Measurements from ENCODE around the gene TMEM247.

Gene TMEM247

DNA sequence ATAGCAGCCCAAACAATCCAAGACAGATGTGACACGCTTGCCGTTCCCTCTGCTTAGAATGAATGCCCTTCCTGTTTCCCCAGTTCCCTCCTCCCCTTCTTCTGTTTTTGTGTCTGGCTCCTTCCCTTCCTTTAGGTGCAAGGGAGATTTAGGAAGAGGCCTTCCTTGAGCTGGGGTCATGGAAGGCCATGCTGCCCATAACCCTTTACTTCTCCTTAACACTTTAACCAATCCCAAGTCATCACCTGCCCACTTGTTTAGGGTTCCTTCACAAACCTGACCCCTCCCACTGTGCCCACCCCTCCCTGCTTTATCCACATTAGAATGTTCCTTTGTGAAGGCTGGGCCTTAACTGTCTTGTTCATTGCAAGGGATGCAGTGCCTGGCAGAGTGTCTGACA lies 24.9 kb downstream of the TMEM247 start:
- peaks cover 16% of the 10 kb centered on the region for H3K4me1 ChIP-seq (ENCODE audit: control insufficient read depth, low read length)
- TF ChIP-seq EZH2phosphoT487 (IDR thresholded peaks at IDR 0.05; ENCODE audit: borderline replicate concordance, low read length), result no peak
- TF ChIP-seq, protein P1, sequence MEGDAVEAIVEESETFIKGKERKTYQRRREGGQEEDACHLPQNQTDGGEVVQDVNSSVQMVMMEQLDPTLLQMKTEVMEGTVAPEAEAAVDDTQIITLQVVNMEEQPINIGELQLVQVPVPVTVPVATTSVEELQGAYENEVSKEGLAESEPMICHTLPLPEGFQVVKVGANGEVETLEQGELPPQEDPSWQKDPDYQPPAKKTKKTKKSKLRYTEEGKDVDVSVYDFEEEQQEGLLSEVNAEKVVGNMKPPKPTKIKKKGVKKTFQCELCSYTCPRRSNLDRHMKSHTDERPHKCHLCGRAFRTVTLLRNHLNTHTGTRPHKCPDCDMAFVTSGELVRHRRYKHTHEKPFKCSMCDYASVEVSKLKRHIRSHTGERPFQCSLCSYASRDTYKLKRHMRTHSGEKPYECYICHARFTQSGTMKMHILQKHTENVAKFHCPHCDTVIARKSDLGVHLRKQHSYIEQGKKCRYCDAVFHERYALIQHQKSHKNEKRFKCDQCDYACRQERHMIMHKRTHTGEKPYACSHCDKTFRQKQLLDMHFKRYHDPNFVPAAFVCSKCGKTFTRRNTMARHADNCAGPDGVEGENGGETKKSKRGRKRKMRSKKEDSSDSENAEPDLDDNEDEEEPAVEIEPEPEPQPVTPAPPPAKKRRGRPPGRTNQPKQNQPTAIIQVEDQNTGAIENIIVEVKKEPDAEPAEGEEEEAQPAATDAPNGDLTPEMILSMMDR (IDR thresholded peaks at IDR 0.05; ENCODE audit: low read depth, low read length, poor library complexity, severe bottlenecking), result no peak
- H4K20me1 ChIP-seq (ENCODE audit: control insufficient read depth, insufficient read depth, low read depth, low read length), result no peaks in the 10 kb centered on the region
- H3F3A ChIP-seq (ENCODE audit: control insufficient read depth, insufficient read depth), result no peaks in the 10 kb centered on the region
- peaks cover 3% of the 10 kb centered on the region; the same call in 1 of the 2 replicates for H3K27me3 ChIP-seq (ENCODE audit: control insufficient read depth, low read length)
- no peak overlapping the region for H3K4me2 ChIP-seq (ENCODE audit: low read length)
- no peak overlapping the region for H3K4me3 ChIP-seq (ENCODE audit: low read length)
- no peaks in the 10 kb centered on the region for H3K9me3 ChIP-seq (ENCODE audit: control insufficient read depth, insufficient read depth, low read length)
- H3K79me2 ChIP-seq (ENCODE audit: control insufficient read depth, low read length), result no peaks in the 10 kb centered on the region
- no peak overlapping the region for H3K27ac ChIP-seq (ENCODE audit: low read depth, low read length)
- no peaks in the 10 kb centered on the region for H3K36me3 ChIP-seq (ENCODE audit: control insufficient read depth, low read length)
- H3K9me2 ChIP-seq (replicated peaks; ENCODE audit: control insufficient read depth, low read length), result no peaks in the 10 kb centered on the region

DNA sequence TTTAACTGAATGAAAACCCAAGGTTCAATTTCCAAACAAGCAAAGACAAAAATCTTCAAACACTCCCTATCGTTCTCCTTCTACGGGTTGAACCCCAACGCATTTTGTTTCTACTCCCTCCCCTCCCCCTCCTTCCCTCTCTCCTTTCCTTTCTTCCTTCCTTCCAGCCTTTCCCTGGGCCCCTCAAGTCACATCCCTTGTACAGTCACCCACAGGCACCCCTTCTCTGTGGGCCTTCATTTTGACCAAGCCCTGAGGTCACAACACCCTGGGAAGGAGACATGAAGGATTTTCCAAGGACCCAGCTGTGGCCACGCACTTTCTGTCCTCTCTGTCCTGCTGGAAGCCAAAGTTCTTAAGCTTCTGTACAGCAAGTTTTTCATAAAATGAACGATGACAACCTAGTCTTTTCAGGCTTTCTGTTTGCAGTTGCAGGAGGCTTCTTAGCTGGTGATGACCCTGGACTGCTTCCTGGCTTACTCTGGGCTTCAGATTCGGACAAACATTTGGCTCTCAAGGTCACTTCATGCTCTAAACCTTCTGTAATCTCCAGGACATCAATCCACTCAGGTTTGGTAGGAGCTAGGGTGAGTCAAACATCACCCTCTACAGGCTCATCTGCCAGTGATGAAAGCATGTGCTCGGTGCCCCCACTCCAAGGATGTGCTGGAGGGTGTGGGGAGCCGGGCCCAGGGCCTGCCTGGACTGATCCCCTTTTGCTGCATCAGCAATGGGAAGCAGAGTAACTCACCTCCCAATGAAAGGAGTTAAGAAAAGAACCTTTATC lies 25.5 kb downstream of the TMEM247 start:
- Histone ChIP-seq H3K27ac (ENCODE audit: low read depth, low read length) (no peak overlapping the region), H3K79me2 (ENCODE audit: control insufficient read depth, low read length) (no peaks in the 10 kb centered on the region), H3F3A (ENCODE audit: control insufficient read depth, insufficient read depth) (no peaks in the 10 kb centered on the region), H3K36me3 (ENCODE audit: control insufficient read depth, low read length) (no peaks in the 10 kb centered on the region), H3K9me2 (replicated peaks; ENCODE audit: control insufficient read depth, low read length) (no peaks in the 10 kb centered on the region), H3K9me3 (ENCODE audit: control insufficient read depth, insufficient read depth, low read length) (no peaks in the 10 kb centered on the region), H3K4me2 (ENCODE audit: low read length) (no peak overlapping the region), H3K4me3 (ENCODE audit: low read length) (no peak overlapping the region), H3K27me3 (ENCODE audit: control insufficient read depth, low read length) (no peaks in the 10 kb centered on the region), H4K20me1 (ENCODE audit: control insufficient read depth, insufficient read depth, low read depth, low read length) (no peaks in the 10 kb centered on the region), H3K4me1 (ENCODE audit: control insufficient read depth, low read length) (peaks cover 9% of the 10 kb centered on the region)
- TF ChIP-seq EZH2phosphoT487 (IDR thresholded peaks at IDR 0.05; ENCODE audit: borderline replicate concordance, low read length), result no peak
- TF ChIP-seq, protein P1 (IDR thresholded peaks at IDR 0.05; ENCODE audit: low read depth, low read length, poor library complexity, severe bottlenecking), result no peak

DNA sequence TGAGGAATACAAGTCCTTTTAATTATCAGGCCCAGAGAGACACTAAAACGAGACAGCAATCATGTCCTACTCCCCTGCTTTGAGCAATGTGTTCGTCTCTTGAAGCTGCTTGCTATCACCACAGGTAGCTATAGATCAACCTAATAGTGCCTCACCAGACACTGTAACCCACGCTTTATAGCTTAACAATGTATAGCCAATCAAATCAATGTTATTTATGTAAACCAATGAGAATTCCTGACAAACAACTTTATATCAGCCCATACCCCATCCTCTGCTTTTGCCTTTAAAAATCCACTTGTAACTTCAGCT lies 26.1 kb downstream of the TMEM247 start:
- no peaks in the 10 kb centered on the region for H3K9me2 ChIP-seq (replicated peaks; ENCODE audit: control insufficient read depth, low read length)
- no peaks in the 10 kb centered on the region for H3K9me3 ChIP-seq (ENCODE audit: control insufficient read depth, insufficient read depth, low read length)
- H3K4me1 ChIP-seq (ENCODE audit: control insufficient read depth, low read length), result peaks cover 4% of the 10 kb centered on the region
- H3K4me2 ChIP-seq (ENCODE audit: low read length), result no peak overlapping the region
- no peaks in the 10 kb centered on the region for H4K20me1 ChIP-seq (ENCODE audit: control insufficient read depth, insufficient read depth, low read depth, low read length)
- no peak for TF ChIP-seq EZH2phosphoT487 (IDR thresholded peaks at IDR 0.05; ENCODE audit: borderline replicate concordance, low read length)
- TF ChIP-seq, protein P1 (IDR thresholded peaks at IDR 0.05; ENCODE audit: low read depth, low read length, poor library complexity, severe bottlenecking), result no peak
- no peaks in the 10 kb centered on the region for H3K79me2 ChIP-seq (ENCODE audit: control insufficient read depth, low read length)
- no peaks in the 10 kb centered on the region for H3K27me3 ChIP-seq (ENCODE audit: control insufficient read depth, low read length)
- no peak overlapping the region for H3K27ac ChIP-seq (ENCODE audit: low read depth, low read length)
- H3K4me3 ChIP-seq (ENCODE audit: low read length), result no peak overlapping the region
- no peaks in the 10 kb centered on the region for H3F3A ChIP-seq (ENCODE audit: control insufficient read depth, insufficient read depth)
- no peaks in the 10 kb centered on the region for H3K36me3 ChIP-seq (ENCODE audit: control insufficient read depth, low read length)

Measured in DOHH2 (cell line).